GM12878 (cell line): ENCODE results near the gene TBC1D3K. TPM values are rescaled to one million over a fixed set of nuclear protein-coding genes. Genes with fewer than 3 reads are reported as not detected.
"Not testable (repeated sequence)": the region's sequence is repeated elsewhere in the genome, so short reads cannot be mapped to it uniquely, and the experiment has no call there.

Source experiments
- ATAC-seq: fragments of 200-7000 bp; cut with Tn5 transposase; 3 replicates; pipeline ENCODE4 v1.9.1; 2020; ENCODE audit warnings: mild to moderate bottlenecking, moderate library complexity
- BruUV-seq: library from RNA; stranded (reverse); fragments of 400-500 nt; replicated peaks from 2 replicates; lab custom pipeline; 2021; lab: Mats Ljungman, UMichigan
- CTCF ChIA-PET: fragments of 300-600 bp; sonication (Branson Sonifier 250); formaldehyde crosslinking; extraction: SDS; loops from one replicate; lab custom pipeline; 2021; ENCODE audit warnings: inconsistent platforms; lab: Yijun Ruan, JAX
- POLR2A ChIA-PET: fragments of 350-600 bp; formaldehyde crosslinking; extraction: SDS; loops from one replicate; lab custom pipeline; 2021; ENCODE audit warnings: inconsistent platforms; lab: Charles Lee
- RAD21 ChIA-PET: fragments of 300-600 bp; sonication (Branson Sonifier 250); formaldehyde crosslinking; loops from one replicate; lab custom pipeline; 2023; ENCODE audit warnings: antibody characterized with exemption; ENCODE audit not compliant: unreplicated experiment; lab: Charles Lee
- SMC1A ChIA-PET: fragments of 300-600 bp; sonication (Branson Sonifier 250); formaldehyde crosslinking; loops from one replicate; lab custom pipeline; 2023; ENCODE audit not compliant: unreplicated experiment, uncharacterized antibody; lab: Charles Lee
- DNase-seq: peaks from one replicate; pipeline ENCODE4 v3.0.0-alpha.2; 2011; ENCODE audit warnings: low read depth, low spot score
- FAIRE-seq: peaks from 3 replicates; lab custom pipeline; 2011; peaks lifted over from hg19 to GRCh38; lab: Jason Lieb, UNC
- H2AFZ ChIP-seq: 2 replicates; pipeline ENCODE4 v1.6.0; 2011; ENCODE audit warnings: low read depth, low read length, control low read depth; ENCODE audit not compliant: control insufficient read depth
- H3K27ac ChIP-seq: 2 replicates; pipeline ENCODE4 v1.5.1; 2011; ENCODE audit warnings: control low read depth; ENCODE audit not compliant: control insufficient read depth, insufficient read depth
- H3K27me3 ChIP-seq, 2 experiments: replicated peaks in 1 of 2; 2 replicates each; pipeline versions ENCODE4 v1.6.0 to v1.6.1; 2011; ENCODE audit warnings: low read length in 1 of 2; ENCODE audit not compliant: control insufficient read depth in 2 of 2, insufficient read depth in 2 of 2
- H3K36me3 ChIP-seq, 2 experiments: 2 replicates each; pipeline ENCODE4 v1.5.1; 2011; ENCODE audit warnings: low read length in 1 of 2; ENCODE audit not compliant: control insufficient read depth in 2 of 2, insufficient read depth in 2 of 2
- H3K4me1 ChIP-seq: 2 replicates; pipeline ENCODE4 v1.6.1; 2011; ENCODE audit warnings: mild to moderate bottlenecking, low read length, moderate library complexity, mixed read lengths; ENCODE audit not compliant: control insufficient read depth, insufficient read depth
- H3K4me2 ChIP-seq: 2 replicates; pipeline ENCODE4 v1.6.0; 2011; ENCODE audit warnings: control low read depth; ENCODE audit not compliant: control insufficient read depth, insufficient read depth
- H3K4me3 ChIP-seq: fragments of 200-600 bp; sonication (generic); 2 replicates; pipeline ENCODE4 v1.5.1; 2016
- H3K79me2 ChIP-seq: 2 replicates; pipeline ENCODE4 v1.6.0; 2011; ENCODE audit warnings: low read length; ENCODE audit not compliant: control insufficient read depth, insufficient read depth
- H3K9ac ChIP-seq: 2 replicates; pipeline ENCODE4 v1.8.0; 2011; ENCODE audit warnings: low read length, control low read depth, mixed read lengths; ENCODE audit not compliant: control insufficient read depth, insufficient read depth
- H3K9me3 ChIP-seq: replicated peaks from 3 replicates; pipeline ENCODE4 v1.5.1; 2011; ENCODE audit warnings: mild to moderate bottlenecking, low read length; ENCODE audit not compliant: control insufficient read depth, insufficient read depth
- H4K20me1 ChIP-seq: 2 replicates; pipeline ENCODE4 v1.6.0; 2011; ENCODE audit not compliant: control insufficient read depth, insufficient read depth
- HDGF ChIP-seq: fragments of 450-650 bp; IDR thresholded peaks from 2 replicates; pipeline ENCODE4 v1.6.1; 2016; ENCODE audit warnings: antibody characterized with exemption
- NFYB ChIP-seq: IDR thresholded peaks from 2 replicates; pipeline ENCODE4 v1.6.1; 2011; ENCODE audit warnings: low read depth, mild to moderate bottlenecking, low read length, improper control_type of control experiment, moderate library complexity; ENCODE audit not compliant: insufficient read depth
- SREBF1 ChIP-seq: IDR thresholded peaks from 2 replicates; pipeline ENCODE4 v1.6.1; 2012; ENCODE audit warnings: mild to moderate bottlenecking, low read length
- TCF12 ChIP-seq: IDR thresholded peaks from 2 replicates; pipeline ENCODE4 v1.6.1; 2011; ENCODE audit warnings: low read depth, mild to moderate bottlenecking, low read length
- in situ Hi-C: fragments of 300-500 bp; cut with MboI; formaldehyde crosslinking; loops from 9 replicates; pipeline ENCODE4 v1.14.3; 2018; ENCODE audit warnings: mixed read lengths
- intact Hi-C: fragments of 100-400 bp; cut with micrococcal nuclease; formaldehyde crosslinking; loops from one replicate; pipeline ENCODE4 v1.14.2; 2022; ENCODE audit not compliant: unreplicated experiment
- polyA plus RNA-seq, 11 experiments: library from polyadenylated mRNA; depleted of rRNA in 4 of 11; unstranded in 6 of 11; stranded (reverse) in 5 of 11; fragments of >200 nt; fragmentation: Nextera tagmentation in 4 of 11; fragmentation: Illumina TruSeq in 1 of 11; extraction: Ambion mirVana in 4 of 11; extraction: Trizol in 1 of 11; gene quantifications; 1 replicate in 1 of 11; 2 replicates in 10 of 11; pipeline versions ENCODE4 v1.2.1 to v1.2.3, GENCODE V29; 2011 to 2016; ENCODE audit warnings: inconsistent platforms in 2 of 11, missing spikeins in 2 of 11, low read depth in 1 of 11
- small RNA-seq: library from RNA; depleted of rRNA; stranded (forward); fragments of <200 nt; gene quantifications from one replicate; pipeline ENCODE3, GENCODE V24; 2014
- total RNA-seq, 4 experiments: library from RNA; depleted of rRNA in 3 of 4; stranded (reverse); fragments of >200 nt in 3 of 4; fragmentation: Illumina TruSeq in 1 of 4; extraction: Trizol in 1 of 4; gene quantifications; 2 replicates each; pipeline versions ENCODE4 v1.2.1 to v1.2.3, GENCODE V29; 2013 to 2021
- TF ChIP-seq, protein P1 (sequence below): fragments of 450-650 bp; IDR thresholded peaks from 2 replicates; pipeline ENCODE4 v1.6.1; 2018; ENCODE audit warnings: borderline replicate concordance, mild to moderate bottlenecking; ENCODE audit not compliant: partially characterized antibody
- TF ChIP-seq, protein P2 (sequence below): IDR thresholded peaks from 2 replicates; pipeline ENCODE4 v1.6.1; 2012; ENCODE audit warnings: low read depth, low read length, improper control_type of control experiment

The TBC1D3K gene
- total and polyA plus RNA-seq, 10 of the 15 experiments (the other 5 are each of a cell fraction or from before 2014, with no cell fraction given): not detected

DNA sequence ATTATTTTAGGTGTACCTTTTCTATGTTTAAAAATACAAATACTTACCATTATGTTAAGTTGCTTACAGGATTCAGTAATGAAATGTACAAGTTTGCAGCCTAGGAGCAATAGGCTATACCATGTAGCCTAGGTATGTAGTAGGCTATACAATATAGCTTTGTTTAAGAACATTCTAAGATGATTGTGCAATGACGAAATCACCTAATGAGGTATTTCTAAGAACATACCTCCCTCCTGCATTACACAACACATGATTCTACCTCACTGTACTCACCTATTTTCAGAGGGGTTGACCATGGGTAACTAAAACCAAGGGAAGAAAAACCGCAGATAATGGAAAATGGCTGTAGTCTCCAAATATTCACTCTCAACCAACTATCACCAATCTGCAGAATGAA lies 35.3 kb upstream of the TBC1D3K start (continued):
- TF ChIP-seq, protein P1, sequence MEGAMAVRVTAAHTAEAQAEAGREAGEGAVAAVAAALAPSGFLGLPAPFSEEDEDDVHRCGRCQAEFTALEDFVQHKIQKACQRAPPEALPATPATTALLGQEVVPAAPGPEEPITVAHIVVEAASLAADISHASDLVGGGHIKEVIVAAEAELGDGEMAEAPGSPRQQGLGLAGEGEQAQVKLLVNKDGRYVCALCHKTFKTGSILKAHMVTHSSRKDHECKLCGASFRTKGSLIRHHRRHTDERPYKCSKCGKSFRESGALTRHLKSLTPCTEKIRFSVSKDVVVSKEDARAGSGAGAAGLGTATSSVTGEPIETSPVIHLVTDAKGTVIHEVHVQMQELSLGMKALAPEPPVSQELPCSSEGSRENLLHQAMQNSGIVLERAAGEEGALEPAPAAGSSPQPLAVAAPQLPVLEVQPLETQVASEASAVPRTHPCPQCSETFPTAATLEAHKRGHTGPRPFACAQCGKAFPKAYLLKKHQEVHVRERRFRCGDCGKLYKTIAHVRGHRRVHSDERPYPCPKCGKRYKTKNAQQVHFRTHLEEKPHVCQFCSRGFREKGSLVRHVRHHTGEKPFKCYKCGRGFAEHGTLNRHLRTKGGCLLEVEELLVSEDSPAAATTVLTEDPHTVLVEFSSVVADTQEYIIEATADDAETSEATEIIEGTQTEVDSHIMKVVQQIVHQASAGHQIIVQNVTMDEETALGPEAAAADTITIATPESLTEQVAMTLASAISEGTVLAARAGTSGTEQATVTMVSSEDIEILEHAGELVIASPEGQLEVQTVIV: no peak
- TF ChIP-seq, protein P2, sequence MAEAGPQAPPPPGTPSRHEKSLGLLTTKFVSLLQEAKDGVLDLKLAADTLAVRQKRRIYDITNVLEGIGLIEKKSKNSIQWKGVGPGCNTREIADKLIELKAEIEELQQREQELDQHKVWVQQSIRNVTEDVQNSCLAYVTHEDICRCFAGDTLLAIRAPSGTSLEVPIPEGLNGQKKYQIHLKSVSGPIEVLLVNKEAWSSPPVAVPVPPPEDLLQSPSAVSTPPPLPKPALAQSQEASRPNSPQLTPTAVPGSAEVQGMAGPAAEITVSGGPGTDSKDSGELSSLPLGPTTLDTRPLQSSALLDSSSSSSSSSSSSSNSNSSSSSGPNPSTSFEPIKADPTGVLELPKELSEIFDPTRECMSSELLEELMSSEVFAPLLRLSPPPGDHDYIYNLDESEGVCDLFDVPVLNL: no peak
- no peak for TF ChIP-seq HDGF
- TF ChIP-seq TCF12: no peak
- TF ChIP-seq SREBF1: no peak
- no peak for TF ChIP-seq NFYB

GRCh38 chr17:37896961-37897360 lies 27.3 kb upstream of the TBC1D3K start:
- CTCF ChIA-PET, SMC1A ChIA-PET, DNase-seq, RAD21 ChIA-PET, H3K27ac ChIP-seq, POLR2A ChIA-PET, H3K4me2 ChIP-seq, BruUV-seq, FAIRE-seq, H3K9ac ChIP-seq, H3K4me1 ChIP-seq, H3K36me3 ChIP-seq, H3K9me3 ChIP-seq, H2AFZ ChIP-seq, H3K27me3 ChIP-seq, H4K20me1 ChIP-seq, intact Hi-C loops, H3K4me3 ChIP-seq, ATAC-seq, H3K79me2 ChIP-seq, in situ Hi-C loops: not testable (repeated sequence)

Small RNAs within 50 kb of the gene (small RNA-seq; reads per million reads assigned to genes)
- gene RF00001 (not detected), gene RNU6-489P (not detected)

Other genes with a start within 250 kb of the TBC1D3K start
- 0.82 and 0.96 TPM in 2 replicates for gene HNF1B, start 179.4 kb upstream of the TBC1D3K start, total RNA-seq (2014; rRNA removed)
- gene HNF1B, start 179.4 kb upstream of the TBC1D3K start, total RNA-seq (2014; rRNA removed; fragmentation: Illumina TruSeq; extraction: Trizol): 0.76 and 0.78 TPM in 2 replicates
- gene HNF1B, start 179.4 kb upstream of the TBC1D3K start, total RNA-seq (2021): 2.6 and 2.7 TPM in 2 replicates
- gene HNF1B, start 179.4 kb upstream of the TBC1D3K start, polyA plus RNA-seq (2011; rRNA removed): 7.3 and 12.7 TPM in 2 replicates
- 1.6 and 2.2 TPM in 2 replicates for gene HNF1B, start 179.4 kb upstream of the TBC1D3K start, polyA plus RNA-seq (2014; fragmentation: Illumina TruSeq; extraction: Trizol)
- gene HNF1B, start 179.4 kb upstream of the TBC1D3K start, polyA plus RNA-seq (2014; fragmentation: Nextera tagmentation; extraction: Ambion mirVana): under 1 TPM; 0.51 to 0.93 TPM
- 2.0 and 2.2 TPM in 2 replicates for gene HNF1B, start 179.4 kb upstream of the TBC1D3K start, polyA plus RNA-seq (2014; rRNA removed)
- 1 to 10 TPM; 1.6 to 2.3 TPM for gene HNF1B, start 179.4 kb upstream of the TBC1D3K start, polyA plus RNA-seq (2016; fragmentation: Nextera tagmentation; extraction: Ambion mirVana)
- gene TBC1D3L, start 64.6 kb downstream of the TBC1D3K start, total RNA-seq (2014; rRNA removed): 5.9 and 6.4 TPM in 2 replicates
- gene TBC1D3L, start 64.6 kb downstream of the TBC1D3K start, total RNA-seq (2014; rRNA removed; fragmentation: Illumina TruSeq; extraction: Trizol): 3.8 and 4.2 TPM in 2 replicates
- gene TBC1D3L, start 64.6 kb downstream of the TBC1D3K start, total RNA-seq (2021): 9.7 and 10.4 TPM in 2 replicates
- 14.5 and 14.8 TPM in 2 replicates for gene TBC1D3L, start 64.6 kb downstream of the TBC1D3K start, polyA plus RNA-seq (2011; rRNA removed)
- 3.0 and 4.7 TPM in 2 replicates for gene TBC1D3L, start 64.6 kb downstream of the TBC1D3K start, polyA plus RNA-seq (2014; fragmentation: Illumina TruSeq; extraction: Trizol)
- gene TBC1D3L, start 64.6 kb downstream of the TBC1D3K start, polyA plus RNA-seq (2014; fragmentation: Nextera tagmentation; extraction: Ambion mirVana): 1 to 10 TPM in 1 of 2 experiments, under 1 TPM in 1; 0.31 to 1.4 TPM
- gene TBC1D3L, start 64.6 kb downstream of the TBC1D3K start, polyA plus RNA-seq (2014; rRNA removed): 13.3 and 15.4 TPM in 2 replicates
- 1 to 10 TPM; 3.7 TPM for gene TBC1D3L, start 64.6 kb downstream of the TBC1D3K start, polyA plus RNA-seq (2016; fragmentation: Nextera tagmentation; extraction: Ambion mirVana)
- 0.11 TPM in 1 of 2 replicates, not detected in the other for gene TBC1D3D, start 79.6 kb downstream of the TBC1D3K start, total RNA-seq (2014; rRNA removed)
- gene TBC1D3D, start 79.6 kb downstream of the TBC1D3K start, total RNA-seq (2014; rRNA removed; fragmentation: Illumina TruSeq; extraction: Trizol): 0.09 TPM in 1 of 2 replicates, not detected in the other
- gene TBC1D3D, start 79.6 kb downstream of the TBC1D3K start, total RNA-seq (2021): 0.67 TPM in 1 of 2 replicates, not detected in the other
- 0.22 TPM in 1 of 2 replicates, not detected in the other for gene TBC1D3D, start 79.6 kb downstream of the TBC1D3K start, polyA plus RNA-seq (2011; rRNA removed)
- gene TBC1D3D, start 79.6 kb downstream of the TBC1D3K start, polyA plus RNA-seq (2014; fragmentation: Illumina TruSeq; extraction: Trizol): 0.06 TPM in 1 of 2 replicates, not detected in the other
- not detected for gene TBC1D3D, start 79.6 kb downstream of the TBC1D3K start, polyA plus RNA-seq (2014; fragmentation: Nextera tagmentation; extraction: Ambion mirVana)
- not detected in 2 replicates for gene TBC1D3D, start 79.6 kb downstream of the TBC1D3K start, polyA plus RNA-seq (2014; rRNA removed)
- not detected for gene TBC1D3D, start 79.6 kb downstream of the TBC1D3K start, polyA plus RNA-seq (2016; fragmentation: Nextera tagmentation; extraction: Ambion mirVana)
- not detected in 2 replicates for gene TBC1D3C, start 144.2 kb downstream of the TBC1D3K start, total RNA-seq (2014; rRNA removed)
- not detected in 2 replicates for gene TBC1D3C, start 144.2 kb downstream of the TBC1D3K start, total RNA-seq (2014; rRNA removed; fragmentation: Illumina TruSeq; extraction: Trizol)
- not detected in 2 replicates for gene TBC1D3C, start 144.2 kb downstream of the TBC1D3K start, total RNA-seq (2021)
- gene TBC1D3C, start 144.2 kb downstream of the TBC1D3K start, polyA plus RNA-seq (2011; rRNA removed): not detected in 2 replicates
- not detected in 2 replicates for gene TBC1D3C, start 144.2 kb downstream of the TBC1D3K start, polyA plus RNA-seq (2014; fragmentation: Illumina TruSeq; extraction: Trizol)
- gene TBC1D3C, start 144.2 kb downstream of the TBC1D3K start, polyA plus RNA-seq (2014; fragmentation: Nextera tagmentation; extraction: Ambion mirVana): not detected
- gene TBC1D3C, start 144.2 kb downstream of the TBC1D3K start, polyA plus RNA-seq (2014; rRNA removed): not detected in 2 replicates
- under 1 TPM in 1 of 2 experiments, not detected in 1; 0.09 TPM for gene TBC1D3C, start 144.2 kb downstream of the TBC1D3K start, polyA plus RNA-seq (2016; fragmentation: Nextera tagmentation; extraction: Ambion mirVana)
- not detected in 2 replicates for gene TBC1D3E, start 203.5 kb downstream of the TBC1D3K start, total RNA-seq (2014; rRNA removed)
- gene TBC1D3E, start 203.5 kb downstream of the TBC1D3K start, total RNA-seq (2014; rRNA removed; fragmentation: Illumina TruSeq; extraction: Trizol): not detected in 2 replicates
- gene TBC1D3E, start 203.5 kb downstream of the TBC1D3K start, total RNA-seq (2021): not detected in 2 replicates
- 0.04 TPM in 1 of 2 replicates, not detected in the other for gene TBC1D3E, start 203.5 kb downstream of the TBC1D3K start, polyA plus RNA-seq (2011; rRNA removed)
- gene TBC1D3E, start 203.5 kb downstream of the TBC1D3K start, polyA plus RNA-seq (2014; fragmentation: Illumina TruSeq; extraction: Trizol): not detected in 2 replicates
- gene TBC1D3E, start 203.5 kb downstream of the TBC1D3K start, polyA plus RNA-seq (2014; fragmentation: Nextera tagmentation; extraction: Ambion mirVana): not detected
- not detected in 2 replicates for gene TBC1D3E, start 203.5 kb downstream of the TBC1D3K start, polyA plus RNA-seq (2014; rRNA removed)
- gene TBC1D3E, start 203.5 kb downstream of the TBC1D3K start, polyA plus RNA-seq (2016; fragmentation: Nextera tagmentation; extraction: Ambion mirVana): not detected